ENCODE results near the gene LIM2.
A peak's percentile ranks its signal among the peaks of the same experiment; 100 is the strongest.

LIM2 gene

GRCh38 chr19:51339313-51339686 is 48.5 kb downstream of the LIM2 start:
- no peak for DNase-seq
- peak overlapping the region; percentile 66 for H3K4me3 ChIP-seq (ENCODE audit: low read depth, low read length)

DNA sequence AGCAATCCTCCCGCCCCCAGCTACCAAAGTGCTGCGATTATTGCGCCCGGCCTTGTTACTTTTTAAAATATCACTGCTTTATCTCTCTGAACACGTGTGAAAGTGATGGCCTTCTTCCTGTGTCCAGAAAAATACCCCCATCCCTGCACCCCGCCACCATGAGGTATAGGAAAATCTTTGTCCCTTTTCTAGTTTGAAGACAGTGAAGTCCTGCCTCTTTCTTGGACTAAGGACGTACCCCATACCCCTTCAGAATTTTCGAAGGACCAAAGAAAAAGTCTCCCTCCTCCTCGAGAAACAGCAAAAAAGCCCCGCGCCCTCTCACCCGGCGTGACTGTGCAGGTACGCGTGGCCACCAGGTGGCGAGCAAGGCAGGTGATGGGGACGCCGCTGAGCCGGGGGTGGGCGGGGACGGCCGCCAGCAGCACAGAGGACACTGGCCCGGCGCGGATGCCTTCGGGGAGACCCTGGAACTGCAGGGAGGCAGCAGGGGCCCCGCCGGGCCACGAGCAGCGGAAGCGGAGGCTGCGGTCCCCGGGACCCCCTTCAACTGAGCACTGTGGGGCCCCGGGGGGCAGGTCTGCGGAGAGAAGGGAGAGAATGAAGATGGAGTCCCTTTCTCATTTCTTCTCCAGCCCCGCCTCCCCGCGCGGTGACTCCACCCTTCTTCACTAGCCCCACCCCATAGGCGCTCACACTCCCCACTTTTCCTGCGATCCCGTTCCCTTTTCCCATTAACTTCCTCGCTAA is 49.0 kb downstream of the LIM2 start:
- TF ChIP-seq CTCF (IDR thresholded peaks at IDR 0.05; ENCODE audit: low read depth, low read length) = peak; percentile 78
- no peaks in the 10 kb centered on the region for H3K36me3 ChIP-seq
- peak overlapping the region; percentile 66 for H3K4me3 ChIP-seq (ENCODE audit: low read depth, low read length)
- peak; percentile 92 for DNase-seq
- no peaks in the 10 kb centered on the region; the same call in 1 of the 2 replicates for H3K4me1 ChIP-seq
- H3K9me3 ChIP-seq = no peaks in the 10 kb centered on the region; the same call in 1 of the 2 replicates
- H3K27me3 ChIP-seq = peaks cover 10% of the 10 kb centered on the region

More at GRCh38 chr19:51339313-51339686, 48.5 kb downstream of the LIM2 start:
- no peaks in the 10 kb centered on the region; the same call in 1 of the 2 replicates for H3K4me1 ChIP-seq
- no peaks in the 10 kb centered on the region; the same call in 1 of the 2 replicates for H3K9me3 ChIP-seq
- no peak for TF ChIP-seq CTCF (IDR thresholded peaks at IDR 0.05; ENCODE audit: low read depth, low read length)
- H3K27me3 ChIP-seq = peaks cover 10% of the 10 kb centered on the region
- no peaks in the 10 kb centered on the region for H3K36me3 ChIP-seq

DNA sequence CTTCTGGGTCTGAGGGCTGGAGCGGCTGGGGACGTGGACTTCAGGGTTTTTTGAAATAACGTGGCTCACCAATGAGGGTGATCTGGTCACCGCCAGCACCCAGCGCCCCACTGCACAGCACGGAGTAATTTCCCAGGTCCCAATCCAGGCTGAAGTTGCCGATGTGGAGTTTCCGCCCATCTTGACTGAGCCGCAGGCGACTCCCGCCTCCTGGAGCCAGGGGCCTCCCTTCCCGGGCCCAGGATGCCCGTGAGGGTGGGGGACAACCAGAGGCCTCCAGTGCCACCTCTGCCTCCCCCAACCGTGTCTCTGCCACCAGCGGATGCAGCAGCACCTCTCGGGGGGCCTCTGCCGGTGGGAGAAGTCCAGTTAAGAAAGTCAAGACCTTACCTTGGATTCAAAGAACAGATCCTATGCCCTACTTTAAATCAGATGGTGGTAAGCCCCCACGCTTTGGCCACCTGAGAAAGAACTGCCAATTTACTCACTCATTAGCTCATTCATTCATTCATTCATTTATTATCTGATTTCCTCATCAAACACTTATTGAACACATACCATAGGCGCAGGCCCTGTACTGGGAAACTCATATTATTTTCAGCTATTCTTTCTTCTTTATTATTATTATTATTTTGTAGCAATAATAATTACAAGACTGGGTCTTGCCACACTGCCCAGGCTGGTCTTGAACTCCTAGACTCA is 49.8 kb downstream of the LIM2 start:
- Histone ChIP-seq H3K27me3 (peaks cover 10% of the 10 kb centered on the region), H3K4me3 (ENCODE audit: low read depth, low read length) (no peak overlapping the region), H3K9me3 (no peaks in the 10 kb centered on the region; the same call in 1 of the 2 replicates), H3K4me1 (no peaks in the 10 kb centered on the region), H3K36me3 (no peaks in the 10 kb centered on the region)
- TF ChIP-seq CTCF (IDR thresholded peaks at IDR 0.05; ENCODE audit: low read depth, low read length) = no peak
- no peak for DNase-seq

DNA sequence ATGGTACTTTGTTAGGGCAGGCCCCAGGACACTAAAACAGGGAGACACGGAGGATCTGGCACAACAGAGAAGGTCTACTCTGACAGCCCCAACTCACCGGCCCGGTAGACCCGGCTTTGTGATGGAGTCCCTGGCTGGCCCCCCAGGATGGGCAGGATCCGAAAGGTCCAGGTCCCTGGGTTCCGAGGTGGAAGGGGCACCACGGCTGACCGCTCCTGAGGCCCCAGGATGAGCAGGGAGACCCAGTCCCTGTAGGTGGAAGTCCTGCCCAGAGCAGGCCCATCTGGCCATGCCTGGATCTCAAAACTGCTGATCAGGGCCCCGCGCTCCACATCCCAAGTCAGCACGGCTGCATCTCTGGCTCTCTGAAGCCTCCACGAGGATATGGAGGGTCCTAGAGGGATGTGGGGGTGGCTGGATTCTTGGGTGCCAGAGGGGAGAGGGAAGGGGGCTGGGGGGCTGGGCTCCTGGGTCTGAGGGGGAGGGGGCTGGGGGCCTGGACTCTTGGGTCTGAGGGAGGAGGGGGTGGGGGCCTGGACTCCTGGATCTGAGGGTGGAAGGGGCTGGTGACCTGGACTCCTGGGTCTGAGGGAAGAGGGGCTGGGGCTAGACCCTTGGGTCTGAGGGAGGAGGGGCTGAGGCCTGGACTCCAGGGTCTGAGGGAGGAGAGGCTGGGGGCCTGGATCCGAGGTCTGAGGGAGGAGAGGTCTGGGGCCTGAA is 50.5 kb downstream of the LIM2 start:
- no peaks in the 10 kb centered on the region for H3K4me1 ChIP-seq
- H3K27me3 ChIP-seq = peaks cover 10% of the 10 kb centered on the region
- no peaks in the 10 kb centered on the region for H3K36me3 ChIP-seq
- no peak for DNase-seq
- no peaks in the 10 kb centered on the region; the same call in 1 of the 2 replicates for H3K9me3 ChIP-seq
- no peak overlapping the region for H3K4me3 ChIP-seq (ENCODE audit: low read depth, low read length)
- no peak for TF ChIP-seq CTCF (IDR thresholded peaks at IDR 0.05; ENCODE audit: low read depth, low read length)

- no peaks in the 10 kb centered on the region for H3K4me1 ChIP-seq
- no peaks in the 10 kb centered on the region; the same call in 1 of the 2 replicates for H3K9me3 ChIP-seq
- no peaks in the 10 kb centered on the region for H3K36me3 ChIP-seq
- DNase-seq = peak; percentile 74
- TF ChIP-seq CTCF (IDR thresholded peaks at IDR 0.05; ENCODE audit: low read depth, low read length) = no peak
- no peaks in the 10 kb centered on the region for H3K27me3 ChIP-seq
- H3K4me3 ChIP-seq (ENCODE audit: low read depth, low read length) = no peak overlapping the region
Observed at GRCh38 chr19:51333836-51334460, 53.8 kb downstream of the LIM2 start.
